K562 (cell line): ENCODE measurements around the gene STEAP3. TPM values are rescaled to one million over a fixed set of nuclear protein-coding genes. Genes with fewer than 3 reads are reported as not detected.

Experiments
- ATAC-seq: fragments of 200-7000 bp; cut with Tn5 transposase; 3 replicates; pipeline ENCODE4 v1.9.1; 2020; ENCODE audit warnings: moderate library complexity
- BruUV-seq: library from RNA; stranded (reverse); fragments of 400-500 nt; replicated peaks from 2 replicates; lab custom pipeline; 2021; lab: Mats Ljungman, UMichigan
- CTCF ChIA-PET: fragments of 300-600 bp; formaldehyde crosslinking; extraction: SDS; loops from one replicate; lab custom pipeline; 2021; ENCODE audit warnings: low intra/inter-chr PET ratio; lab: Yijun Ruan, JAX
- POLR2A ChIA-PET: fragments of 300-600, 350-650 bp; sonication (Branson Sonifier 250); formaldehyde crosslinking; extraction: SDS; loops from one replicate; lab custom pipeline; 2021; ENCODE audit warnings: antibody characterized with exemption, inconsistent platforms; lab: Yijun Ruan, JAX
- DNase-seq, 4 experiments: peaks; one replicate each; pipeline versions ENCODE4 v3.0.0 to v3.0.0-alpha.2; 2011 to 2018; ENCODE audit warnings: low spot score in 3 of 4, mixed read lengths in 3 of 4; ENCODE audit errors: extremely low read depth in 1 of 4
- FAIRE-seq: peaks from 2 replicates; lab custom pipeline; 2011; peaks lifted over from hg19 to GRCh38; lab: Jason Lieb, UNC
- H2AFZ ChIP-seq: 2 replicates; pipeline ENCODE4 v1.6.0; 2011; ENCODE audit warnings: low read depth, low read length, control low read depth, inconsistent platforms
- H3K27ac ChIP-seq: fragments of 200-600 bp; 3 replicates; pipeline ENCODE4 v1.8.0; 2011; ENCODE audit warnings: low read depth, mild to moderate bottlenecking, control low read depth, inconsistent platforms, low read length, moderate library complexity, mixed read lengths; ENCODE audit errors: extremely low read depth
- H3K27me3 ChIP-seq, 2 experiments: fragments of 300-600 bp in 1 of 2; 2 replicates in 1 of 2; 3 replicates in 1 of 2; pipeline versions ENCODE4 v1.6.0 to v1.8.0; 2011; ENCODE audit warnings: inconsistent platforms in 2 of 2, low read length in 2 of 2, mild to moderate bottlenecking in 1 of 2, mixed read lengths in 1 of 2, moderate library complexity in 1 of 2; ENCODE audit not compliant: control insufficient read depth in 2 of 2, insufficient read depth in 2 of 2
- H3K36me3 ChIP-seq: fragments of 300-600 bp; 3 replicates; pipeline ENCODE4 v1.8.0; 2011; ENCODE audit warnings: mild to moderate bottlenecking, low read length, inconsistent platforms; ENCODE audit not compliant: control insufficient read depth, insufficient read depth
- H3K4me1 ChIP-seq, 2 experiments: fragments of 200-600 bp in 1 of 2; replicated peaks in 1 of 2; 2 replicates in 1 of 2; 3 replicates in 1 of 2; pipeline versions ENCODE4 v1.5.1 to v1.8.0; 2011; ENCODE audit warnings: inconsistent platforms in 2 of 2, low read length in 2 of 2, mild to moderate bottlenecking in 1 of 2, mixed read lengths in 1 of 2, moderate library complexity in 1 of 2; ENCODE audit not compliant: control insufficient read depth in 2 of 2, insufficient read depth in 2 of 2
- H3K4me2 ChIP-seq: 2 replicates; pipeline ENCODE4 v1.6.1; 2011; ENCODE audit warnings: low read length, control low read depth, inconsistent platforms, mixed read lengths; ENCODE audit not compliant: insufficient read depth
- H3K4me3 ChIP-seq: fragments of 200-600 bp; sonication (generic), shearing (Covaris generic); 2 replicates; pipeline ENCODE4 v1.5.1; 2016; ENCODE audit warnings: control low read depth, inconsistent platforms
- H3K79me2 ChIP-seq: fragments of 200-600 bp; 3 replicates; pipeline ENCODE4 v1.8.0; 2011; ENCODE audit warnings: low read length, inconsistent platforms; ENCODE audit not compliant: control insufficient read depth, insufficient read depth
- H3K9ac ChIP-seq, 2 experiments: 2 replicates each; pipeline versions ENCODE4 v1.6.0 to v1.6.1; 2011; ENCODE audit warnings: low read depth in 2 of 2, low read length in 2 of 2, control low read depth in 1 of 2, inconsistent platforms in 1 of 2, mild to moderate bottlenecking in 1 of 2, mixed read lengths in 1 of 2; ENCODE audit not compliant: insufficient read depth in 1 of 2
- H3K9me1 ChIP-seq: one replicate; pipeline ENCODE4 v1.6.0; 2011; ENCODE audit warnings: inconsistent platforms, mild to moderate bottlenecking, low read length, moderate library complexity; ENCODE audit not compliant: control insufficient read depth, insufficient read depth
- H3K9me3 ChIP-seq: replicated peaks from 2 replicates; pipeline ENCODE4 v1.5.1; 2011; ENCODE audit warnings: low read depth, low read length, inconsistent platforms; ENCODE audit not compliant: control insufficient read depth, insufficient read depth
- H4K20me1 ChIP-seq: replicated peaks from 2 replicates; pipeline ENCODE4 v1.6.1; 2011; ENCODE audit warnings: low read length, inconsistent platforms, mixed read lengths; ENCODE audit not compliant: control insufficient read depth, insufficient read depth
- TAF15 ChIP-seq: fragments of 200-400 bp; formaldehyde crosslinking; IDR thresholded peaks from 2 replicates; pipeline ENCODE4 v1.6.1; 2017; ENCODE audit warnings: mild to moderate bottlenecking, low read depth, low read length, moderate library complexity
- TSHZ1 ChIP-seq: fragments of 250-450 bp; sonication (Bioruptor Pico); IDR thresholded peaks from 2 replicates; pipeline ENCODE4 v1.4.0; 2020; ENCODE audit warnings: mild to moderate bottlenecking, moderate library complexity
- ZNF655 ChIP-seq: fragments of 250-450 bp; sonication (Bioruptor Pico); IDR thresholded peaks from 2 replicates; pipeline ENCODE4 v1.5.0; 2021
- WGBS: fragments of 100-300 bp; shearing (Covaris generic); methylation state at CpG from one replicate; pipeline ENCODE4 v1.1.6; 2016; ENCODE audit warnings: low coverage, mixed read lengths; ENCODE audit not compliant: insufficient coverage; ENCODE audit errors: missing lambda C conversion rate; 5-methylcytosine and 5-hydroxymethylcytosine counted together
- in situ Hi-C: fragments of 300-500 bp; cut with MboI; formaldehyde crosslinking; loops from 4 replicates; pipeline ENCODE4 v1.15.0; 2018; ENCODE audit warnings: inconsistent platforms, mixed read lengths
- intact Hi-C: fragments of 100-400 bp; cut with micrococcal nuclease; formaldehyde crosslinking; loops from 2 replicates; pipeline ENCODE4 v1.14.2; 2022
- polyA plus RNA-seq, 8 experiments: library from polyadenylated mRNA; depleted of rRNA in 4 of 8; stranded (reverse) in 5 of 8; unstranded in 3 of 8; fragments of >200 nt; fragmentation: Nextera tagmentation in 2 of 8; fragmentation: Illumina TruSeq in 1 of 8; extraction: Ambion mirVana in 2 of 8; extraction: Trizol in 1 of 8; gene quantifications; 2 replicates each; pipeline versions ENCODE4 v1.2.1 to v1.2.3, GENCODE V29; 2011 to 2014; ENCODE audit warnings: inconsistent platforms in 1 of 8, missing spikeins in 1 of 8
- total RNA-seq, 7 experiments: library from RNA; depleted of rRNA in 6 of 7; stranded (reverse); fragments of >200 nt in 6 of 7; fragmentation: Illumina TruSeq in 2 of 7; extraction: Trizol in 2 of 7; gene quantifications; 2 replicates each; pipeline versions ENCODE4 v1.2.1 to v1.2.3, GENCODE V29; 2011 to 2021; ENCODE audit warnings: low replicate concordance in 1 of 7

Gene STEAP3
- total and polyA plus RNA-seq, 9 of the 15 experiments (the other 6 are each of a cell fraction or from before 2014, with no cell fraction given): 1.8 to 31.6 (median 9.0) TPM

- Histone ChIP-seq H3K4me1 (peaks cover 0 to 4% of the 10 kb centered on the region in 2 experiments; a peak in 2 of 5 replicates), H3K4me2 (no peak overlapping the region), H3K9ac (no peak overlapping the region), H3K9me3 (no peaks in the 10 kb centered on the region), H2AFZ (no peak overlapping the region), H3K36me3 (no peaks in the 10 kb centered on the region), H3K4me3 (no peak overlapping the region), H3K27me3 (peaks cover 0 to 12% of the 10 kb centered on the region in 2 experiments; a peak in 3 of 5 replicates), H3K9me1 (no peaks in the 10 kb centered on the region), H4K20me1 (no peaks in the 10 kb centered on the region), H3K79me2 (no peaks in the 10 kb centered on the region), H3K27ac (no peak overlapping the region)
- BruUV-seq: no TSS peak
- FAIRE-seq (no peak), DNase-seq (no peak), ATAC-seq (no peak; the same call in 1 of the 3 replicates)
- TF ChIP-seq TSHZ1 (no peak), ZNF655 (CRISPR knock-in tag) (no peak), TAF15 (no peak)
- in situ Hi-C loops (no loop called here), intact Hi-C loops (no loop called here)
- POLR2A ChIA-PET: interaction anchor here (1.7 kb wide), 1 partner anchor 11 kb away, joined by 4 read pairs; no protein-coding TSS in a partner anchor
- WGBS: 31% methylated on average over 9 of the region's 10 CpGs
- CTCF ChIA-PET: no interaction called here
These were observed 42.2 kb upstream of the STEAP3 start for GRCh38 chr2:119181391-119181790.
